DND-41 (cell line): ENCODE data around the gene EPN2.
"Not testable (repeated sequence)": the region's sequence is repeated elsewhere in the genome, so short reads cannot be mapped to it uniquely, and the experiment has no call there.

Experiments
- CTCF ChIP-seq: IDR thresholded peaks from 2 replicates; pipeline ENCODE4 v1.5.1; 2012; ENCODE audit warnings: borderline replicate concordance, low read length, moderate library complexity, mild to moderate bottlenecking; ENCODE audit not compliant: poor library complexity, severe bottlenecking; ENCODE audit errors: extremely low read depth
- EZH2 ChIP-seq: IDR thresholded peaks from 3 replicates; pipeline ENCODE4 v1.6.1; 2012; ENCODE audit warnings: borderline replicate concordance, low read depth, mild to moderate bottlenecking, moderate library complexity, low read length, inconsistent platforms; ENCODE audit not compliant: severe bottlenecking

- TF ChIP-seq CTCF, EZH2: not testable (repeated sequence)
Measured at GRCh38 chr17:19353401-19353800, 116.2 kb downstream of the EPN2 start.
